ENCODE data around the gene TYMP.
A peak's percentile ranks its signal among the peaks of the same experiment; 100 is the strongest.

Gene TYMP

DNA sequence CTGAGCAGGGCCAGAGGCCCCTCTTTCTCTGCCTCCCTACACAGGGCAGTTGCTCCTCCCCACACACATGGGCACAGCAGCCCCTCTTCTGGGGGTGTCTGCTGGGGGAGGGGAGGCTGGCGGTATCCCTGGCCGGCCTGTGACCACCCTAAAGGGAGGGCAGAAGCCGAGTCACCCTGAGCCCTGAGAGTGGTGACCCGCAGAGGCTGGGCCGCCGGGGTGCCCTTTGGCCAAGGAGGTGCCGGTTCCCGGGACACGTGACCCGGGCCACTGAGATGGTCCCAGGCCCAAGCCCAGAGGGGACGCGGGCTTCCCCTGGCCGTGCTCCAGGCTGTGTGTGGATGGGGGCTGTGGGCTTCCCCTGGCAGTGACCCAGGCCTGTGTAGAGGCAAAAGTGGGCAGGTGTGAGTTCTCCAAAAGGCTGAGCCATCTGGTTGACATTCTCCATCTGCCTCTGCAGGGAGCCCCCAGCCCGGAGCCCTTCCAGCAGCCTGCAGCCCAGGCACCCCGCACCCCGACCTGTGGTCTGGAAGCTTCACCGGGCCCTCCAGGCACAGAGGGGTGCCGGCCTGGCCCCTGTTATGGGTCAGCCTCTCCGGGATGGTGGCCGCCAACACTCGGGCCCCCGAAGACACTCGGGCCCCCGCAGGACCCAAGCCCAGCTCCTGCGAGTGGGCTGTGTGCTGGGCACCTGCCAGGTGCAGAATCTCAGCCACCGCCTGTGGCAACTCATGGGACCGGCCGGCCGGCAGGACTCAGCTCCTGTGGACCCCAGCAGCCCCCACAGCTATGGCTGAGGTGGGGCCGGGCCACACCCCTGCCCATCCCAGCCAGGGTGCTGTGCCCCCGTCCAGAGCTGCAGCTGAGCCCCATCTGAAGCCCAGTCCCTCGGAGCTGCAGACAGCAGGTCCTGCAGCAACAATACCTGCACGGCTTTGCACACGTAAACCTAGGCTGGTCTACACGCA, 47.4 kb downstream of the TYMP start:
- no peak for DNase-seq

DNA sequence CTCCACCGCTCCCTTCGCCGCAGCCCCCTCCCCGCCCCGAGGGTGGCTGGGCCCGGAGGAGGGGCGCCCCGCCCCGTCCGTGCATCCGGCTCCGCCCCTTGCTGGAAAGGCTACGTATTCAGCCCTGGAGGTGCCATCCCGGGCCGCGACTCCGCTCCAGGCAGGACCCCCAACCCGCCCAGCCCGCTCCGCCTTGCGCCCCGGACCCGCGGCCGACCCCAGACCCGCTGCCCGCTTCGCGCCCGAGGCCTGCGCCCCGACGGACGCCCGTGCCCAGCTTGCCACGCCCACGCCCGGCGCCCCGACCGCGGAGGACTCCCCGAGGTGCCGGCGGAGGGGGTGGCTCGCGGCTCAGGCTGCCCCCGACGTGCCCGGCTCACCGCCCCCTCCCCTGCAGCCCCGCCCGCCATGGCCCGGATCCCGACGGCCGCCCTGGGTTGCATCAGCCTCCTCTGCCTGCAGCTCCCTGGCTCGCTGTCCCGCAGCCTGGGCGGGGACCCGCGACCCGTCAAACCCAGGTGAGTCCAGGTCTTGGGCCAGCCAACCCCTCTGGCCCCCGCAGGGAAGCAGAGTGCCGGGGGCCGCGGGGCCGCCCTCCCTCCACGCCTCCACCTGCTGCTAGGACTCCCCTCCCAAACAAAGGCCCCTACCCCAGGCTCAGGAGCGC, 48.2 kb downstream of the TYMP start, which contains the start of gene ADM2:
Gene ADM2 (plus strand): TSS at position 104 of the 667 bp plus-strand sequence. CDS start 305 bp downstream, at position 409.
- peak; percentile 40 for DNase-seq

DNA sequence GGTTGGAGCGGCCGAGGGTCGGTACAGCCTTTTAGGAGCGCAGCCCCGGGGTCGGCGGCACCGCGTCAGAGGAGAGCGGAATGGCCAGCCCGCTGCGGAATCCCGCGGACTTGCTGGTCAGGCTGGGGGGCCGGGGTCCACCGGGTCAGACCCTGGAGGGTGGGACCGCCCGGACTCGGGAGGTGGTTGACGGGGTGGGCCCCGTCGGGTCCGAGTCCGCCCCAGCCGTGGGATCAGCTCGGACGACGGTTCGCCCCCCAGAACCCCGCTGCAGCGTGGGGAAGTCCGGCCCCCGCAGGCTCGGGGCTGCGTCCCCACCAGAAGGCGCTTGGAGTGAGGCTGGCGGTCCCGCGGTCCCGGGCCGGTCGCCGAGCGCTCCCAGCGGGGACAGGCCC, 48.8 kb downstream of the TYMP start:
- DNase-seq: no peak

- no peak for DNase-seq
These were observed 50.1 kb downstream of the TYMP start for GRCh38 chr22:50479721-50480120.

DNA sequence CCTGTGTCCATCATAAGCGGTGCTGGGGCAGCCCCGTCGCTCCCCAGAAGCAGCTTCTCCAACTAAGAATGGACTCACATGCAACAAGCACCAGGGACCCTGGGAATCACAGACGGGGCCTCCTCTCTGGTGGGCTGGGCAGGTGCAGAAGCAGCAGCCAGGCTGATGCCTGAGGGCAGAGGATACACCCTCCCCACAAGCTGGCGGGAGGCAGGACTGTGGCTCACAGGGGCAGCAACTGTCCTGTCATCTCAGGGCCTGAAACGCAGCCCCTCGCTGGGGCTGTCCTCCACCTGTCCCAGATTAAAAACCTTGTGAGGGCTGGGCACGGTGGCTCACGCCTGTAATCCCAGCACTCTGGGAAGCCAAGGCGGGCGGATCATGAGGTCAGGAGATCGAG, 51.9 kb downstream of the TYMP start:
- DNase-seq: no peak

DNA sequence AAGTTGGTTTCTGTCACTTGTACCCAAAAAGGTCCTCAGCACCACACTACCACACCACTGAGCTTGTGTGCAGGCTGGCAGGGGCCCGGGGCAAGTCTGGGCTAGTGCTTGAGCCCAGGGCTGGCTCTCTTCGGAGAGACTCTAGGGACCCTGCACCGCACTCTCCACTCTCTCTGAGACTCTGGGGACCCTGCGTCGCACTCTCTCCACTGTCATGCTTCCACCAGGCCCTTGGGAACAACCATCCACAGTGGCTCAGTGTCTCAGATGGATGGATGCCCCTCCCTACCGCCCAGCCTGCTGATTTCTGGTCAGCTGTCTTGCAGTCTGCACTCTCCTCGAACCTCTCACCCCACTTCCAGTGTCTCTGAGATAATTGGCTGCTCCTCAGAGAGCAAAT, 52.9 kb downstream of the TYMP start:
- DNase-seq: no peak
